HG03521 (cell line): ENCODE results near the gene TNXB.
"Not testable (repeated sequence)": the region's sequence is repeated elsewhere in the genome, so short reads cannot be mapped to it uniquely, and the experiment has no call there.

Experiments
- ATAC-seq: cut with Tn5 transposase; IDR thresholded peaks from one replicate; pipeline ENCODE4 v1.9.1; 2021; ENCODE audit warnings: mild to moderate bottlenecking, moderate library complexity; ENCODE audit not compliant: unreplicated experiment

The TNXB gene

GRCh38 chr6:32041385-32041784, 67.8 kb downstream of the TNXB start:
- not testable (repeated sequence) for ATAC-seq

GRCh38 chr6:32041050-32041321, 68.2 kb downstream of the TNXB start:
- ATAC-seq: not testable (repeated sequence)

GRCh38 chr6:32040299-32041049, 68.7 kb downstream of the TNXB start:
- ATAC-seq: not testable (repeated sequence)

GRCh38 chr6:32039321-32040274, 69.5 kb downstream of the TNXB start:
- not testable (repeated sequence) for ATAC-seq

- not testable (repeated sequence) for ATAC-seq
Measured at GRCh38 chr6:32038878-32039277, 70.3 kb downstream of the TNXB start.

GRCh38 chr6:32037598-32038524, 71.3 kb downstream of the TNXB start, which contains the start of gene CYP21A2:
TSS of gene CYP21A2 (plus strand) at chr6:32038415. CDS start at chr6:32038423, 8 bp downstream.
- not testable (repeated sequence) for ATAC-seq

GRCh38 chr6:32037136-32037535, 72.0 kb downstream of the TNXB start:
- not testable (repeated sequence) for ATAC-seq

- not testable (repeated sequence) for ATAC-seq
Measured at GRCh38 chr6:32035283-32036013, 73.7 kb downstream of the TNXB start.

- ATAC-seq: not testable (repeated sequence)
Measured at GRCh38 chr6:32029553-32029952, 79.6 kb downstream of the TNXB start.

- not testable (repeated sequence) for ATAC-seq
Measured at GRCh38 chr6:32028631-32029030, 80.5 kb downstream of the TNXB start.

- ATAC-seq: not testable (repeated sequence)
Measured at GRCh38 chr6:32022100-32022499, 87.0 kb downstream of the TNXB start.

- ATAC-seq: not testable (repeated sequence)
Measured at GRCh38 chr6:32014547-32014946, 94.6 kb downstream of the TNXB start, which contains the start of gene C4B. TSS of gene C4B (plus strand) at chr6:32014795. CDS start at chr6:32014846, 51 bp downstream.

GRCh38 chr6:32013738-32014137, 95.4 kb downstream of the TNXB start:
- ATAC-seq: not testable (repeated sequence)

GRCh38 chr6:32012941-32013617, 96.1 kb downstream of the TNXB start:
- not testable (repeated sequence) for ATAC-seq

- ATAC-seq: not testable (repeated sequence)
Measured at GRCh38 chr6:32010856-32011530, 98.1 kb downstream of the TNXB start.

GRCh38 chr6:32009537-32009936, 99.6 kb downstream of the TNXB start:
- not testable (repeated sequence) for ATAC-seq

GRCh38 chr6:32008616-32009015, 100.5 kb downstream of the TNXB start:
- ATAC-seq: not testable (repeated sequence)

- not testable (repeated sequence) for ATAC-seq
Measured at GRCh38 chr6:32008037-32008436, 101.1 kb downstream of the TNXB start.

- ATAC-seq: not testable (repeated sequence)
Measured at GRCh38 chr6:32007086-32007485, 102.1 kb downstream of the TNXB start.
